Esophagus (tissue), 2 donors: ENCODE data around the gene MRPS2. TPM values are rescaled to one million over a fixed set of nuclear protein-coding genes. Genes with fewer than 3 reads are reported as not detected.

Experiments used
- H3K27ac ChIP-seq, 2 donors: one replicate each; pipeline ENCODE4 v1.5.1; 2013; ENCODE audit warnings: low read depth in 2 of 2, mild to moderate bottlenecking in 2 of 2, inconsistent platforms in 1 of 2, low read length in 1 of 2, moderate library complexity in 1 of 2
- H3K27me3 ChIP-seq, 2 donors: one replicate each; pipeline ENCODE4 v1.6.1; 2013; ENCODE audit warnings: low read length in 2 of 2, control low read depth in 1 of 2, mild to moderate bottlenecking in 1 of 2; ENCODE audit not compliant: insufficient read depth in 2 of 2, control insufficient read depth in 1 of 2
- H3K36me3 ChIP-seq, 2 donors: one replicate each; pipeline ENCODE4 v1.6.1; 2013; ENCODE audit warnings: low read length in 1 of 2; ENCODE audit not compliant: control insufficient read depth in 2 of 2, insufficient read depth in 2 of 2
- H3K4me1 ChIP-seq, 2 donors: one replicate each; pipeline ENCODE4 v1.6.1; 2013; ENCODE audit warnings: low read length in 1 of 2; ENCODE audit not compliant: control insufficient read depth in 2 of 2, insufficient read depth in 2 of 2
- H3K4me3 ChIP-seq, 2 donors: one replicate each; pipeline ENCODE4 v1.5.1; 2013; ENCODE audit warnings: low read length in 2 of 2, mild to moderate bottlenecking in 2 of 2, low read depth in 1 of 2, moderate library complexity in 1 of 2
- H3K9me3 ChIP-seq, 2 donors: one replicate each; pipeline ENCODE4 v1.6.1; 2013; ENCODE audit warnings: mild to moderate bottlenecking in 2 of 2, low read depth in 1 of 2, low read length in 1 of 2, moderate library complexity in 1 of 2; ENCODE audit not compliant: control insufficient read depth in 2 of 2, insufficient read depth in 1 of 2
- WGBS, 2 donors: extraction: QIAGEN DNeasy Blood & Tissue Kit; methylation state at CpG; one replicate each; pipeline ENCODE4 v1.1.7; 2013; 5-methylcytosine and 5-hydroxymethylcytosine counted together
- polyA plus RNA-seq, 2 donors: library from polyadenylated mRNA; stranded (reverse); fragments of 200-250 nt; gene quantifications; one replicate each; pipeline ENCODE4 v1.2.3, GENCODE V29; 2013
- donor health status: healthy with polysubstance abuse.
- donor health status: Bipolar disorder and iron deficiency.

MRPS2 gene
- polyA plus RNA-seq, 2 donors: 19.3 to 40.8 TPM

GRCh38 chr9:135551456-135551855 is 51.0 kb downstream of the MRPS2 start:
- Histone ChIP-seq H3K4me1 (no peaks in the 10 kb centered on the region), H3K9me3 (no peaks in the 10 kb centered on the region), H3K4me3 (no peak overlapping the region), H3K27me3 (no peaks in the 10 kb centered on the region), H3K36me3 (no peaks in the 10 kb centered on the region), H3K27ac (no peak overlapping the region)
- WGBS, 2 donors: 83 to 86% methylated on average over 13 of the region's 13 CpGs

GRCh38 chr9:135552021-135552697 is 51.7 kb downstream of the MRPS2 start:
- Histone ChIP-seq H3K4me3 (no peak overlapping the region), H3K27ac (no peak overlapping the region), H3K27me3 (no peaks in the 10 kb centered on the region), H3K36me3 (no peaks in the 10 kb centered on the region), H3K9me3 (no peaks in the 10 kb centered on the region), H3K4me1 (no peaks in the 10 kb centered on the region)
- 67 to 75% methylated on average over 18 of the region's 18 CpGs for WGBS, 2 donors

- H3K4me1 ChIP-seq: no peaks in the 10 kb centered on the region
- WGBS, 2 donors: 84 to 86% methylated on average over 11 to 19 of the region's 19 CpGs
Measured at GRCh38 chr9:135552698-135553171, 52.3 kb downstream of the MRPS2 start.

More at GRCh38 chr9:135552698-135553171, 52.3 kb downstream of the MRPS2 start:
- Histone ChIP-seq H3K4me3 (no peak overlapping the region), H3K36me3 (no peaks in the 10 kb centered on the region), H3K27me3 (no peaks in the 10 kb centered on the region), H3K27ac (no peak overlapping the region), H3K9me3 (no peaks in the 10 kb centered on the region)

Other genes with a start within 250 kb of the MRPS2 start
- gene PPP1R26, start 20.9 kb upstream of the MRPS2 start, polyA plus RNA-seq: 1 to 10 TPM; 4.7 to 6.4 TPM
- not detected for gene LCN1, start 20.8 kb downstream of the MRPS2 start, polyA plus RNA-seq
- gene OBP2A, start 45.4 kb downstream of the MRPS2 start, polyA plus RNA-seq: not detected
- gene PAEP, start 61.1 kb downstream of the MRPS2 start, polyA plus RNA-seq: not detected
- not detected for gene GLT6D1, start 138.9 kb downstream of the MRPS2 start, polyA plus RNA-seq
- gene LCN9, start 162.6 kb downstream of the MRPS2 start, polyA plus RNA-seq: not detected
- not detected for gene SOHLH1, start 198.8 kb downstream of the MRPS2 start, polyA plus RNA-seq
- gene KCNT1, start 201.5 kb downstream of the MRPS2 start, polyA plus RNA-seq: under 1 TPM; 0.06 to 0.14 TPM